GM18870 (cell line): ENCODE results near the gene BCAP31.
"Not testable (repeated sequence)": the region's sequence is repeated elsewhere in the genome, so short reads cannot be mapped to it uniquely, and the experiment has no call there.

Source experiments
- ATAC-seq: cut with Tn5 transposase; IDR thresholded peaks from one replicate; pipeline ENCODE4 v1.9.1; 2021; ENCODE audit warnings: moderate library complexity; ENCODE audit not compliant: unreplicated experiment

BCAP31 gene

DNA sequence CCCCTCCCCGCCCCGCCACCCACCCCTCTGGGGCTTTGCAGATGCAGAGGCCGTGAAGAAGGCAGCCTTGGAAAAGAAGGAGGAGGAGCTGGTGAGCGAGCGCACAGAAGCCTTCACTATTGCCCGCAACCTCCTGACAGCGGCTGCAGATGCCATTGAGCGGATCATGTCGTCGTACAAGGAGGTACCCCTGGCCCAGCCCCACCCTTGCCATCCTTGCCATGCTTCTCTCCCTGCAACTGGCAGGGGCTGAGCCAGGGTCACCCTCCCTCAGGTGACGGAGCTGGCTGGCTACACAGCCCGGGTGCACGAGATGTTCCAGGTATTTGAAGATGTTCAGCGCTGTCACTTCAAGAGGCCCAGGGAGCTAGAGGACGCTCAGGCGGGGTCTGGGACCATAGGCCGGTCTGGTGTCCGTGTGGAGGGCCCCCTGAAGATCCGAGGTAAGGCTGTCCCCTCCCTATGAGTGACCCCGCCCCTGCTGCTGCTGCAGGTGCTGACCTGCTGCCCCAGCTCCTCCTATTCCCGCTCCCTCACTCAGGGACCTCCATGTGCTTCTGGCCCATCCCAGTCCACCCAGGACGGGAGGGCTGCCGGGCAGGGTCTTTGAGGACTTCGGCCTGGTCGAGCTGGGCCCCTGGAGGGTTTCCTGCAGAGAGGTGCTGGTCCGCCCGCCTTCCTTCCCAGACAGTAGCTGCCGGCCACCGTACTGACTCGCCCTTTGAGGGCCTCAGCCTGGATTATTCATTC, 12.1 kb upstream of the BCAP31 start:
- no peak for ATAC-seq

DNA sequence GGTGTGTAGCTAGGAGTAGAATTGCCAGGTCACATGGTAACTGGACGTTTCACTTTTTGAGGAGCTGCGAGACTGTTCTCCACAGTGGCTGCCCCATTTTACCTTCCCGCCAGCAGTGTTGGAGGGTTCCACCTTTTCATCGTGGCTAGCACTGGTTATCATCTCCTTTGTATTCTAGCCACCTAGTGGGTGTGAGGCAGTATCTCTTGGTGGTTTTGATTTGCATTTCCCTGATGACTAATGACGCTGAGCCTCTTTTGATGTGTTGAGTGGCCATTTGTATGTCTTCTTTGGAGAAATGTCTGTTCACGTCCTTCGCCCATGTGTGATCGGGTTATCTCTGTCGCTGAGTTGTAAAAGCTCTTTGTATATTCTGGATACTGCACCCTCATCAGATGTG, 11.1 kb upstream of the BCAP31 start:
- ATAC-seq, result no peak

DNA sequence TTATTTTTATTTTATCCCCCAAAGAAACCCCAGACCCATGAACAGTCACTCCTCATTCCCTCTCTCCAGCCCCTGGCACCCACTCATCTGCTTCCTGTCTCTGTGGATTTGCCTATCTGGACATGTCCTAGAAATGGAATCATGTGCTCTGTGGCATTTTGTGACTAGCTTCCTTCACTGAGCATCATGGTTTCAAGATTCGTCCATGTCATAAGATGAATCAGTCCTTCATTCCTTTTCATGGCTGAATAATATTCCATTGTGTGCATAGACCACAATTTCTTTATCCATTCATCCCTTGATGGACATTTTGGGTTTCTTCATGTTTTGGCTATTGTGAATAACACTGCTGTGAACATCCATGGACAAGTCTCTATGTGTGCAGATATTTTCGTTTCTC, 10.7 kb upstream of the BCAP31 start:
- no peak for ATAC-seq

DNA sequence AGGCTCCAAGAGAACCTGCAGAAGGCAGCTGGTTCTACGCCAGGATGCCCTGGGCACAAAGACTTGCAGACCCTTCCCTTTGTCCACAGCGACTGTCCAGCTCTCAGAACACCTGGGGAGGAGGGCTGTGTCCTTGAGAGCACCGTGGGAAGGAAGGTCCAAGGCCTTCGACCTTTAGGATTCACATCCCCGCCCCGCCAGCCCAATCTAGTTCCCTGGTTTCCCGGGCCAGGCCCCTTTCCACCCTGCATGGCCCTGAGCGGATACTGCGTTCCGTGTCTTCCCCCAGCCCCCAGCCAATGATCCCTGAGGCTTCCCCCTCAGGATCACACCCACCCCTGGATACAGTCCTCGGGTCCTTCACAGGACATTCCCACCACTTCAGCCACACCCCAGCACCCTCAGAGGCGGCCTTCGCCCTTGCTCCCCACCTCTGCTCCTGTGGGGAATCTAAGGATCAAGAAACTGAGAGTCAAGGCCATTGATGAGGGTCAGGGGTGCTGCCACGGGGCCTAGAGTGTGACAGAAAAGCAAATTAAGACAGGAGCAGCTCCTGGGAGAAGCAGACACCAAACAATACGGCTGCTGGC, 9.6 kb upstream of the BCAP31 start:
- ATAC-seq, result no peak

DNA sequence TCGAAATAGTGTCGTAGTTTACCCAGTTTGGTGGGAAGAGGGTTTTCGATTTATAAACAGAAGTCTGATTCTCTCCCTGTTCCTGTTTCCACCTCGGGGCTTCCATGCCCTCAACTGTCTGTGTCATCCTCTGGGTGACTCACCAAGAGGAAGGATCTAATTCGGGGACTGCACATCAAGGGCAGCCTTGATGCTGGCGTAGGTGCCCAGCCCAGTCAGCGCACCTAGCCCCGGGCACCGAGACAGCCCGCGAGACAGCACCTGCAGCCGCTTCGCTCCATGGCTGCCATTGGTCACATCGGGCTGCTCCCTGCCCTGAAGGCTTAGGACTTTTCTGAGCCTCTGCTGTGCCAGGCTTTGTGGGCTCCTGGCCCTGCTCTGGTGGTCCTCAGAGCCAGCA, 8.2 kb upstream of the BCAP31 start:
- no peak for ATAC-seq

DNA sequence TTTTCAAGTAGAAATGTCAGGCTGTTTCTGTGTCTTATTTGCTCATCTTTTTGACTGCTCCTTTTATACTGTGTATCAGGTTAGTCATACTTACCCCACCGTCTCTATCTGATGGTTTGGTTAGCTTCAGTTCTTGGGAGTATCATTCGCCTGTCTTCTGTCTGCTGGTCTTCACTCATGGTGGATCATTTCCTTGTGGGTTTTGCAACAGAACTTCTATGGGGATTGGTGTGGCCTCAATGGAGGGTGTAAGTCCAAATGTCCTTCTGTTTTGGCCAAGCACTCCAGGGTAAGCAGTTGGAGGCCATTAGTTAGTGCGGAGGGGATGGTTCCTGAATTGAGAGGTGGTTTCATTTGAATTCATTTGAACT, 7.6 kb upstream of the BCAP31 start:
- no peak for ATAC-seq

DNA sequence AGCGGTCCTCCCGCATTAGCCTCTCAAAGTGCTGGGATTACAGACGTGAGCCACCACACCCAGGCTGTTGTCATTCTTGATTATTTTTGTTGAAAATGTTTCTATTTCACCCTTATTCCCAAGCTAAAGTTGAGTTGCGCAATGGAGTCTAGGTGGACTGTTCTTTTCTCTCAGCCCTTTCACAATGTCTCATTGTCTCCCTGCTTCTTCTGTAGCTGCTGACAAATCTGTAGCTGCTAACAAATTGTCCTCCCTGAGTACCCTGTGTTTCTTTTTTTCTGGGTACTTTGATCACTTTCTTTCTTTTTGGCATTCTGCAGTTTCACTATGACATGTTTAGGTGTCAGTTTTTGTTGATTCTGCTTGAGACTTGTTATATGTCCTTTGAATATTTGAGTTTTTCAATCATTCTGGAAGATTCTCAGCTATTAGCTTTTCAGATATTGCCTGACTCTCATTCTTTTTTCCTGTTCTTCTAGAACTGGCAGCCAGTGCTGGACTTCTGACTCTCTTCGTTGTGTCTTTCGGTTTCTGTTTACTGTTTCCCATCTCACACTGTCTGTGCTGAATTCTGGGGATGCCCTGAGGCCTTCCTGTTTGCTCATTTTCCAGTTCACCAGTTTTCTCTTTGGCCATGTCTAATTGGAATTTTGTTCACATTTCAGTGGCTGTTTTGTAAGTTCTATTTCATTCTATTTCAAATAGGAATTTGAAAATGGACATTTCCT, 7.1 kb upstream of the BCAP31 start:
- ATAC-seq, result no peak

DNA sequence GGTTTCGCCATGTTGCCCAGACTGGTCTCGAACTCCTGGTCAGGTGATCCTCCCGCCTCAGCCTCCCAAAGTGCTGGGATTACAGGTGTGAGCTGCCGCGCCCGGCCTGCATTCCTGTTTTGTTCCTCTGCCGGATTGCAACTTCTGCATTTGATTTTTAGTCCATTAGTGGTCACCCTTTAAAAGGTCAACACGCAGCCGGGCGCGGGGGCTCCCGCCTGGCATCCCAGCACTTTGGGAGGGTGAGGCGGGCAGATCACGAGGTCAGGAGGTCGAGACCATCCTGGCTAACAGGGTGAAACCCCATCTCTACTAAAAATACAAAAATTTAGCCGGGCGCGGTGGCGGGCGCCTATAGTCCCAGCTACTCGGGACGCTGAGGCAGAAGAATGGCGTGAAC, 5.9 kb upstream of the BCAP31 start:
- not testable (repeated sequence) for ATAC-seq

DNA sequence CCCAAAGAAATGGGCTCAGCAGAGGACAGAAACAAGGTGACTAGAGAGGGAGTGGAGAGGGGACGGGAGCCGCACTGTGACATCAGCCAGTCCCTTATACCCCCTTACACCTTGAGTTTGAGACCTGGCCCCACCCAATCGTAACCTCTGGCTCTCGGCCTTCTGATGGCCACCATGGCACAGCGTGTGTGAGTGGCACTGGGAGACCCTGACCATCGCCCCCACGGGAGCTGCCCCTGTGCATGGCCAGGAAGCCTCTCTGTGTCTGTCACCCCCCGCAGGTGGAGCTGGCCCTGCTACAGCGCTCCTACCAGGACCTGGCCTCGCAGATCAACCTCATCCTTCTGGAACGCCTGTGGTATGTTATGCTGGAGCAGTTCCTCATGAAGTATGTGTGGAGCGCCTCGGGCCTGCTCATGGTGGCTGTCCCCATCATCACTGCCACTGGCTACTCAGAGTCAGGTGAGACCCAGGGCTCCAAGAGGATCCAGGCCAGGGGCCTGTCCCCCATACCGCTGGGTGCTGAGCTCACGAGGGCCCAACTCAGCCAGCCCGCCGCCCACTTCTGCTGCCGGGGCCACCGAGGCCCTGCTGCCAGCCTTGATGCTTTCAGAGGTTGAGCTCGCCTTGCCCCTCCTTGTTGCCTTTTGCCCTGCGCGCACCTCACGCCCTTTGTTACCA, 4.9 kb upstream of the BCAP31 start:
- no peak for ATAC-seq

DNA sequence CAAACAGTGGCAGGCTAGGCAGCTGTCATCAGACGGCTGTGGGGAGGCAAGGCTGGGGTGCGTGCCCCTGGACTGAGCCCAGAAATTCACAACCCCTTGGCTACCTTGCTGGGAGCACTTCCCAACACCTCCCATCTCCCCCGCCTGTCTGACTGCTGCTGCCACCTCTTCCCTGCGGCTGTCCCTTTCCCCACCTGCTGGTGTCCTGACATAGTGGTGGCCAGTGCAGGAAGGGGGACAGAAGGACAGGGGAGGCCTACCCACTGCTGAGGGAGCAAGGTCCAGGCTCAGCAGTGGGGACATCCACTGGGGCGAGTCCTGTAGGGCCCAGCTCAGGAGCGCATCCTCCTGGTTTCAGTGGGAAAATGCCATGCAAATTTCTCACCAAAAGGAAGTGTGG, 3.9 kb upstream of the BCAP31 start:
- no peak for ATAC-seq

DNA sequence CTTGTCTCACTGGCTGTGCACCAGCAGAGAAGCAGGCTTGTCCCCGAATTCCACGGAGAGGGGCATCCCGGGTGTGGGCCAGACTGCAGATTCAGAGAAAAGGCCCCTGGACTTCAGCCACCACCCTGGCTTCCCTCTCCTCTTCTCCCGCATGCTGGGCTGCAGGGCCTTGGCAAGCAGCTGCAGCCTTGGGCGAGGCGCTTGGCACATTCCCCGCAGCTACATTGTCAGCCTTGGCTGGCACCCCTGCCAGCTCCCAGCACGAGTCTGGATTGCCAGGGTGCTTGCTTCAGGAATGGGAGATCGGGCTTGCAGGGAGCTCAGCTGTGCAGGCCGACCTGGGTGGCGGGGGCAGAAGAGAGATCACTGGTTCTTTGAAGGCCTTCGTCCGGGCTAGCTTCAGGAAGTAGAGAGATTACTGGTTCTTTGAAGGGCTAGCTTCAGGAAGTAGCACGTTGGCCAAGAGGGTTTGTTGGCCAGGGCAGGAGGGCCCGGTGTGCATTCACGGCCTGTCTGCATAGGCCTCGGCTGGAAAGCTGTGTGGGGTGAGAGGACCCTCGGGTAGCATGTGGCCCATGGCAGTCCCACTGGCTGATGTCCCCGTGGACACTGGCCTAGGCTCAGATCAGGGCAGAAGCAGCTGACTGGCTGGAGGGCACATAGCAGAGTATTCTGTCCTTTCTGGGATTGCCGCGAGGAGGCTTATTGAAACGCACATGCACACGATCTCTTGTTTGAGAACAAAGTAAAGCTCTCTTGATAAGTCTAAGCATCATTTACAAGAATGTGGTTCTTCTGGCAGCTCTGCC, 3.1 kb upstream of the BCAP31 start:
- no peak for ATAC-seq

DNA sequence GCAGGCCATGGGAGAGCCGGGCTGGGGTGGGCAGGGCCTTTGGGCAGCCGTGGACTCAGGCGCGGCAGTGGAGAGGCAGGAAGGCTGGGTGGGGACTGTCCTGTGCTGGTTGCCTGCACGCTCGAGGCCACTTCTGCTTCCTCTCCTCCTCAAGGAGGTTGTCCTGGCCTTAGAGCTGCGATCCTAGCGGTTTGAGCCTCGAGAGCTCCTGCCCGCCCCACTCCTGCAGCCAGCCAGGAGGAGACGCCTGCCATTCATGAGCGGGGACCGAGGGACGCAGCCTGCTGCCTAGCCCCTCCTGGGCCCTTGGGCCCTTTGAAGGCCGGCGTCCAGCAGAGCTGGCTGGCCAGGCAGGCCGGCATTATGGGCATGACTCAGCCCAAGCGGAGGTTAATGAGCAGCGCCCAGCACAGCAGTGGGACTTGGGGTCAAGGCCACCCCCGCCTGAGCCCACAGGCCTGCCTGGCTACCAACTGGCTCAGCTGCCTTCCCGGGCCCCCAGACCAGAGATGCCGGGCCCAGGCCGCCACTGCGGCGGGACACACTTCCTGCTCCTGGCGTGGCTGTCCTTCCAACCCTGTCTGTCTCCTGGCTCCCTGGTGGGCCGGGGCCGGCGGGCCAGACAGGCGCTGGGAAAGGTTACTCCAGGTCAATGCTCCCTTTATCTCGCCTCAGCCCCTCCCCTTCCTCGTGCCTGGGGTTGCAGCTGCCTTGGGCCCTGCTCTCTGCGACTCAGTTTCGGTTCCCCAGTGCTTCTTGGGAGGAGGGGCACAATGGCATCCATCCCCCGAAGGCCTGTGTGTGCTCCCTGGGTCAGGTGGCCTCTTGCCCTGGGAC, 2.3 kb upstream of the BCAP31 start:
- ATAC-seq, result peak; percentile 46

DNA sequence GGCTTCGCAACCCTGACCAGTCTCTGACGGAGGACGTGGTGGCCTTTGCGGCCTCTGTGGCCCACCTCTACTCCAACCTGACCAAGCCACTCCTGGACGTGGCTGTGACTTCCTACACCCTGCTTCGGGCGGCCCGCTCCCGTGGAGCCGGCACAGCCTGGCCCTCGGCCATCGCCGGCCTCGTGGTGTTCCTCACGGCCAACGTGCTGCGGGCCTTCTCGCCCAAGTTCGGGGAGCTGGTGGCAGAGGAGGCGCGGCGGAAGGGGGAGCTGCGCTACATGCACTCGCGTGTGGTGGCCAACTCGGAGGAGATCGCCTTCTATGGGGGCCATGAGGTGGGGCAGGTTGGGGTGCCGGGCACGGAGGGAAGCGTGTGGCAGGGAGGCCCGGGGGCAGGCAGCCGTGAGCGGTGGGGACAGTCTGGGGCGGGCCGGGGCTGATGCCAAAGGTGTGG, 1.7 kb upstream of the BCAP31 start:
- no peak for ATAC-seq

DNA sequence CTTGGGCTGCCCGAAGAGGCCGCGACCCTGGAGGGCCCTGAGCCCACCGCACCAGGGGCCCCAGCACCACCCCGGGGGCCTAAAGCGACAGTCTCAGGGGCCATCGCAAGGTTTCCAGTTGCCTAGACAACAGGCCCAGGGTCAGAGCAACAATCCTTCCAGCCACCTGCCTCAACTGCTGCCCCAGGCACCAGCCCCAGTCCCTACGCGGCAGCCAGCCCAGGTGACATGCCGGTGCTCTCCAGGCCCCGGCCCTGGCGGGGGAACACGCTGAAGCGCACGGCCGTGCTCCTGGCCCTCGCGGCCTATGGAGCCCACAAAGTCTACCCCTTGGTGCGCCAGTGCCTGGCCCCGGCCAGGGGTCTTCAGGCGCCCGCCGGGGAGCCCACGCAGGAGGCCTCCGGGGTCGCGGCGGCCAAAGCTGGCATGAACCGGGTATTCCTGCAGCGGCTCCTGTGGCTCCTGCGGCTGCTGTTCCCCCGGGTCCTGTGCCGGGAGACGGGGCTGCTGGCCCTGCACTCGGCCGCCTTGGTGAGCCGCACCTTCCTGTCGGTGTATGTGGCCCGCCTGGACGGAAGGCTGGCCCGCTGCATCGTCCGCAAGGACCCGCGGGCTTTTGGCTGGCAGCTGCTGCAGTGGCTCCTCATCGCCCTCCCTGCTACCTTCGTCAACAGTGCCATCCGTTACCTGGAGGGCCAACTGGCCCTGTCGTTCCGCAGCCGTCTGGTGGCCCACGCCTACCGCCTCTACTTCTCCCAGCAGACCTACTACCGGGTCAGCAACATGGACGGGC, 1.0 kb upstream of the BCAP31 start:
- no peak for ATAC-seq

DNA sequence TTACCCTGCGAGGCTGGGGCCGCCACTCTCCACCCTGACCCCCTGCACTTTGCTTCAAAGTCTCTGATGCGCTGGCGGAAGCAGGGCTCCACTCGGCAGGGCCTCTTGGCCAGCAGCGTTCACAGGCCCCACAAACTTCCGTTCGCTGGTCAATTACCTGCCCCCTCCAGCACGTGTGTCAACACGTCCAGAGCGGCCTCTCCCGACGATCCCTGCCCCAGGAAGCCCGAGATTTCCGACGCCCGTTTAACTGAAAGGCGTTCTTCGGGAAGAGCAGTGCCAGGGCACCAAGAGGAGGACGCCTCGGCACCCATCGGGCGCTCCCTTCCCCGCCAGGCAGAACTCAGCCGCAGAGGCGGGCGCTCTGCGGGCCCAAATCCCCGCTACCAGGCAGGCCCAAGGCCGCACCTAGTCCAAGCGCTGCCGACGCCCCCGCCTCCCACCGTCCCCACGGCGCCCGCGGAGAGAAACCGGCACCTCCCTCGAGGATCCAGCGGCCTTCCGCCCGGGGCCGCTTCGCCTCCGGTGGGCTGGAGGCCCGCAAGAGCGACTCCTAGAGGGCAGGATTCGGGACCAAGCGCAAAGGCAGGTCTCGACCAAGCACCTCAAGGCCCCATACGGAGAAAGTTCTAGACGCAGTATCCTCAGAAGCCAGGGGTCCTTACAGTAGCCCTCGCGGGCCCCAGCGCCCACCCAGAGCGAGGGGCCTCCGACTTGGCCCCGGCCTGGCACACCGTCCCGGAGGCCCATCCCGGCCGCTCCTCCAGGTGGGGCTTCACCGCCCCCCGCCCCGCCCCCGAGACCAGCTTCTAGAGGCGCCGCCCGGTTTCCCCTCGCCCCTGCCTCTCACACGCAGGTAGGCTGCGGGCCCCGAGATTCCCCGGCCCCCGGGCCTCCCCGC, 586 bp downstream of the BCAP31 start:
- no peak for ATAC-seq

DNA sequence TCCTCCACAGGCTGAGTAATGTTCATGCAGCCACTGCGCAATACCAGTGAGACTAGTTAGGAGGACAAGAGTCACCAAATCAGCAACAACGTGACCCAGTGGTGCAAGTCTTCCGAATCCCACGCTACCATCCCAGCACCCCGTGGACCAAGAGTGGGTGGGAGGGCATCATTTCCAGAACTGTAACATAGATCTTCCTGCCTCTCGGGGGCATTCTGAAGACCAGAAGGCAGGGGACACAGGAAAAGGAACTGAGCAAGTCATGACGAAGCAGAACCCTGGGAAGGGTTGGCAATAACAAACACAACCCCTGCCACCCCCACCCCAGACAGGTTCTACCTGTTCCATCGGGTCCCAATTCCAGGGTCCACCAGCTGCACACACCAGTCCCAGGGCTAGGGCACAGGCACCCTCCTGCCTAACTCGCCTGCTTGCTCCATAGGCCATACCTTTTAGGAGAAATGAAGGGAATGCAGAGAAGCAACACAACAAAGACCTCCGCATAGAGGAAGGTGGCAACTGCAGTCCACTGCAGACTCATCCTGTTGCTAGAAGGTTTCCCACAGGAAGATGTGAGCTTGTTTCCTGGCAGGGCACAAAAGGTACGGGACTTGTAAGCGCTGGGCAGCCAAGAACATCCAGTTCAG, 1.4 kb downstream of the BCAP31 start:
- no peak for ATAC-seq

DNA sequence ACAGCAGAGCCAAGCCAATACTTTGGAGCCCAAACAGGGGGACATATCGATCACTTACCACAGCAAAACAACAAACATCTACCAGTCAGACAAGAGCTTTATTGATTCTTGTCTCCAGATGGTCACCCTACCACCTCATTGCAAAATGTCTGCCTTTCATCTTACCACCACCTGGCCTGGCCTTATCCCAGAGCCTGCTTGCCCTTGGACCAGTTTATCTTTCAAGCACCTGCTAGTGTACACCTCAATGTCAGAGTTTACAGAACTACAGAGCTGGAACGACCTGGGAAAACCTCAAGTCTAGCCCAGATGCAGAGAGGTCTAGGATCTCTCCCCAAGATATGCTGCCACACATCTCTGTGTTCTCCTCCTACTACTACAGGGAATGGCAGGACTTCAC, 4.5 kb downstream of the BCAP31 start:
- no peak for ATAC-seq

DNA sequence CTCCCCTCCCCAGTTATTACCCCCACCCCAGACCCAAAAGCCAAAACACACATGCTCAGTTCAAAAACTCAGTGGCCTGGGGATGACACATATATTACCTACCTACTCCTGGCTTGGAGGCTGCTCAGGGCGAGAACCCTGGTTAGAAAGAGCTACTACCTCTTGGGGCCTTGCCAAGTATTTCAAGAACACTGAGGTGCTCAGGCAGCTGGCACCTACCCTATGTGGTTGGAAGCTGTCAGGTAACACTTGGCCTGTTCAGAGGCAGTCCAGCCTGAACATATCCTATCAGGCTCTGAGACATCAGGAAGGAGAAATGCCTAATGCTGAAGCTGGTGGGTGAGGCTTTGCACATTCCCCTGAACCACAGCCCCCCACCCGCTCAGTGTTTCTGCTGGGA, 4.9 kb downstream of the BCAP31 start:
- ATAC-seq, result no peak
